GOT3 (cell line): ENCODE data around the gene CDK16.
A peak's percentile ranks its signal among the peaks of the same experiment; 100 is the strongest.

ENCODE experiments used
- DNase-seq: peaks from one replicate; lab custom pipeline; 2025; ENCODE audit warnings: mixed read lengths; lab: John Stamatoyannopoulos, UW

CDK16 gene

DNA sequence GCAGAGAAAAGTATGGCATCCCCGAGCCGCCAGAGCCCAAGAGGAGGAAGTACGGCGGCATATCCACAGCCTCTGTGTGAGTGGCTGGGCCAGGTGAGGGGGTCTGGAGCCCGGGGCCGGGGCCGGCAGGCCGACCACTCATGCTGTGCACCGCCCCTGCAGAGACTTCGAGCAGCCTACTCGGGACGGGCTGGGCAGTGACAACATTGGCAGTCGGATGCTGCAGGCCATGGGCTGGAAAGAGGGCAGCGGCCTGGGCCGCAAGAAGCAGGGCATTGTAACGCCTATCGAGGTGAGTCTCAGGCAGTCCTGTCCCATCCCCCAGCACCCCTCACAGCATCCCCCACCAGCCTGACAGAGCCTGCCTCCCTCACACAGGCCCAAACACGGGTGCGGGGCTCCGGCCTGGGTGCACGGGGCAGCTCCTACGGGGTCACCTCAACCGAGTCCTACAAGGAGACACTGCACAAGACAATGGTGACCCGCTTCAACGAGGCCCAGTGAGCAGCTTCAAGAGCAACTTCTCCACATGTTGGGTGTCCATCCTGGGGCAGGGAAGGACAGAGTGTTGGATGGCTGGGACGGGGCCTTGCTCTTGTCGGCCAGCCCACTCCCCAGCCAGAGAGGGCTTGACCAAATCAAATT, 32.3 kb upstream of the CDK16 start:
- DNase-seq, result no peak

DNA sequence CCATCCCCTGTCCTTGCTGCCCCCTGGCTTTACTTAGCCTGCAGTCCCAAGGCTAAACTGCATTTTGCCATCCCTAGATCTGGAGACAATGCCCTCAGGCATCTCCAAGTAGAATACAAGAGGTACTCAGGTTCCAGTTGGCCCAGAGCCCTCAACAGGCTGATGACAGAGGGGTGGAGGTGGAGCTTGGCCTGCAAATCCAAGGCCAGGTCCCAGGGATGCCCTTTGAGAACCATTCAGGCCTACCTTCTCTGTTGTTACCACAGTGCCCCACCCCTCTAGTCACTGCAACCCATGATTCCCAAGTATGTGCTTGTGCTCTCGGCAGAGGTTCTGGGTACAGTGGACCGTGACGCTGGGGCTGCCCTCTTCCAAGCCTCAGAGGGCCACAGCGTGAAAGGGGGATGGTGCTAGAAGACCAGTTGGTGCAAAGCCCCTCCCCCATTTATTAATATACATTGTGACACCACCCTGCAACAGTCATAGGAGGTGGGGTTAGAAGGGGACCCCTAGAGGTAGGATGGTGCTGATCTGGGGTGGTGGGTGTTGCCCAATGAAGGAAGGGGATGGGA, 31.3 kb upstream of the CDK16 start:
- no peak for DNase-seq

DNA sequence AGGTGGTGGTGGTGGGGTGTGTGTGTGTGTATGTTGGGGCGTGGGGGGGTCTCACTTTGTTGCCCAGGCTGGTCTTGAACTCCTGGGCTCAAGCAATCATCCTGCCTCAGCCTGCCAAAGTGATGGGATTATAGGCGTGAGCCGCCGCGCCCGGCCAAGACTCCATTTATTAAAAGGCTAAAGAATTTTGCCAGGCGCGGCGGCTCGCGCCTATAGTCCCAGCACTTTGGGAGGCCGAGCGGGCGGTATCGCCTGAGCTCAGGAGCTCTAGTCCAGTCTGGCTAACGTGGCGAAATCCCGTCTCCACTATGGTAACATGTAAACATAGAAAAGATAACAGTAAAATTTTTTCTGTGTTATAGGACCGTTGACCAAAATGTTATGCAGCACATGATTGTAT, 28.6 kb upstream of the CDK16 start:
- no peak for DNase-seq

DNA sequence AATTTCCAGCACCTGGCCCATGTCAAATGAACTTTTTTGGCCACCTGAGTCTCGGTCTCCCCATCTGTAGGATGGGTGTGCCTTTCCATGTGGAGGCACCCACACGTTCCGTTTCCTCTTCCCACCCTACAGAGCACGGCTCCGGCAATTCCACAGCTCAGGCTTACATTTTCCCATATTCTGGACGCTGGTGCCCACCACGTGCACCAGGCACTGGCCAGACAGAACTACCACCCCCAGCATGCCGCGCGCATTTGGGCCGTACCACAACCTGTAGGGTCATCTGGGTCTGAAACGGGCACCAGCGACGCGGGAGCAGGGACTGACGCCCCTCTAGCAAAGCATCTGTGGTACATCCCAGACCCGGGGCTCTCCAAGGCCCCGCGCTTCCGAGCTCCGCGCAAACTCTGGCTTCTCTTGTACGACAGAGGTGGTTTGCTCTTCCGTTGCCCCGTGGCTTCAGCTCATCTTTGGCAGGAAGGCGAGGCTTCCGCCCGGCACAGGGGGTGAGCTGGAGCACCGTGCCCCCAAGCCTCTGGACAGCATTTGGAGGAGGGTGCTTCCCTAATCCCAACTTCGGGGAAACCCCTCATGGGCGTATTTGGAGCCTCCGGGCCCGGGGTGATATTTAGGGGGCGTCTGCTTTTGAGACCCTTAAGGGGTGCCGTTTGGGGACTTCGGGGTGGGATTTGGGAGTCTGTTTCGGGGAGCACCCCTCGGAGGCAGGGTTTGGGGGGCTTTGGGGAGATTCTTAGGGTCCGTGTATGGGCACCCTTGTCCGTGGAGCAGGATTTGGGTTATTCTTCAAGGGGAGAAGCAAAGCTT, 27.8 kb upstream of the CDK16 start:
- peak; percentile 40 for DNase-seq

DNA sequence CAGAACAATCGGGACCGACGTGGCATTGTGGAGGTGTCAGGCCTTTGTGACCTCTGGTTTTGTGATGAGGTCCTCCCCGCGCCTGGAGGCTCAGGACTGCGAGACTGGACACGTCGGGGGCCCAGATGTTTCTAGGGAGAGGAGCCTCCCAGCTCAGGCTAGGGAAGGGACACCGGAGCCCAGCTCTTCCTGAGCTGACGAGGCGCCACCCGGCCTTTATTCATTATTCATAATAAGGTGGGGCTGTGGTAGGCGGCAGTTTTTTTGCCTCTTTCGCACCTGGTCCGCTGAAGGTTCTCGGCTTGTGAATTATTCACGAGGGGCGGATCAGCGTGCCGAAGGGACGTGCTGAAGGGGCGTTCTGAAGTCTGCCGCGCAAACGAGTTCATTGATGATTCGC, 27.1 kb upstream of the CDK16 start:
- no peak for DNase-seq

DNA sequence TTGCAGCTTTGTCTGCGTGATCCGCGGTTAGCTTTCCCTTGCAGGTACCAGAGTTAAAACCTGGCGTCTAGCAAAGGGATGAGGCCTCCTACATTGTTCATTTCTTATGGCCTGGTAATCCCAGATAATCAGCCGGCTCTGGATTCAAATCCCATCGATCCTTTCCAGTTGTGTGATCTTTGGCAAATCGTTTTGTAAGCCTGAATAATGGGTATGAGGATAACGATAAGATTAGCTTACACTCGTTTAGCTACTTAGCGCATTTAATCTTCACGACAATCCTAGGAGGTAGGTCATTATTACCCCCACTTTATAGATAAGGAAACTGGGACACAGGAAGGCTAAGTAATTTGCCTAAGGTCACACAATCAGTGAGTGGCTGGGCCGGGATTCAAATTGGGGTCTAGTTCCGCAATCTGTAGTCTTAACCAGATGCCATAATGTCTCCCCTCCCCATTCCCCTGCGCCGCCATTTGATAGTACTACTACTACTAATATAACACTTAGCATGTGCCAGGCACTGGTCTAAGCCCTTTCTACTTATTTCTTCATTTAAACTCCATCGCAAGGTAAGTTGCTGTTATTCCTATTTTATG, 26.6 kb upstream of the CDK16 start:
- DNase-seq, result no peak

DNA sequence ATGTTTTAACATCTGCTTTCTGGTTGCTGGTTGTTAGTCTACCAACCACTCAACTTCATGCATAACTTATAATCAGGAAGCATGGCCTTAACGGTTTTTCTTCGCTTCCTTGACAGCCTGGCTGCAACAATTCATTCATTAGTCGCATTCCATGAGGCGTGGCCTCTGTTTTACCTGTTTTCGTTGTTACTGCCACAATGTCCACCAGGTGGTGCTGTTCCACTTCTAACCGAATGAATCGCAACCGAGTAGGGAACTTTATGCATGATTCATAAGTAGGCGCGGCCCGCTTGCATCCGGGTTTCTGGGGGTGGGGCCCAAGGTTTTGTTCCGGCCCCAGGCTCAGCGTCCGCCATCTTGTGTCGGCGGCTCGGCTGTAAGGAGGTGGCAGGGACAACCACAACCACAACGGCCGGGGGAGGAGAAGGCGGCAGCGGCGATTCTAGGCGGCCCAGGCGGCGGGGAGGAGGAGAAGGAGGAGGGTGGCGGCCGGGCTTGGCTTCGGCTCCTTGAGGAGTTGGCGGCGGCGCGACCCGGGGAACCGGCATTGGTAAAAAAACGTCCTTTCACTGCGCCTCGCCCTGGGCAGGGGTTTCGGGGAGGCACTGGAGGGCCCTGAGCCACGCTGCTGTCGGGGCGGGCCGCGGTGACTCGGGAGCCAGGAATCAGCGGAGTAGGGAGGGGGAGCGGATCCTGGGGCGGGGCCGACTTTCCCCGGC, 24.8 kb upstream of the CDK16 start, which contains the start of gene UBA1:
UBA1 (plus strand) TSS at position 355 of the 719 bp plus-strand sequence. CDS start 4,974 bp downstream, outside the sequence.
- DNase-seq, result peak; percentile 71

DNA sequence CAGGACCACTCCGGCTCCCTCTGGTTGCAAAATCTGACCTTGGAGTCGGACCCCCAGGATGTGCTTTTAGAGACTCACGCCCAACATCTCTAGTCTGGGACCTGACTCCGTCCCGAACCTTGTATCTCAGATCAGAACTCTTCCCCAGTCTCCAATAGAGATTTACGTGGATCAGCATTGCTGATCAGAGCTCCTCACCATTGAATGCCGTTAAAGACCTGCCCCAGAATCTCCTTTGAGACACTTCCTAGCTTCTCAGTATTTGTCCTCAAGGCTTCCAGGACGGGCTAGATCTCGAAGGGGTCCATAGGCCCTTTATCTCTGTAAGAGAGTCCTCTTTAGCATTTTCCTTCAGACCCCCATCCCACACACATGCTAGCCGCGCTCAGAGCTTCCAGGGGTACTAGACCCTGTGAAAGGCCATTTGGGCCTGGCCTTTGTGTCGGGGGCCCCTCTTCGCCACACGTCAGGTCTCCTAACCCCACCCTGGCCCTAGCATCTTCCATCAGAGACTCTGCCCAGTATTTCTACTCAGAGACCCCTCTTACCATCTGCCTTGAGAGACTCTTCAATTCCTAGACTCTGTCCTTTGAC, 24.2 kb upstream of the CDK16 start:
- no peak for DNase-seq

DNA sequence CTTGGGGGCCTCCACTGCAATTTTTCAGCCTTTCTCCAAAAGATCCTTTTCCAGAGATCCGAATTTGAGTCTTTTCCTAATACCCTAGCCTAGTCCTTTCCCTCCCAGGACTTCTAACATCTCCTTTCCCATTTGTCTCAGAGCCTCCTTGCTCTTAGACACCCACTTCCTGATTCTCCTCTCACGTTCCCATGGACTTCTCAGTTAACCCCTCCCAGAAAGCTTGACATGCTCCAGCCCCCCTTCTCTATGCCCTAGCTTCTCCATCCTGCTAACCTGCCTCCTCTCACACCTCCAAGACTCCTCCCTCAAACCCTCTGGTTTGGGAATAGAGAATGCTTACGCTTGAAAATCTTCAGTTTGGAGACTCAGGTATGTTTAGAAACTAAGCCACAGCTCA, 22.4 kb upstream of the CDK16 start:
- no peak for DNase-seq

DNA sequence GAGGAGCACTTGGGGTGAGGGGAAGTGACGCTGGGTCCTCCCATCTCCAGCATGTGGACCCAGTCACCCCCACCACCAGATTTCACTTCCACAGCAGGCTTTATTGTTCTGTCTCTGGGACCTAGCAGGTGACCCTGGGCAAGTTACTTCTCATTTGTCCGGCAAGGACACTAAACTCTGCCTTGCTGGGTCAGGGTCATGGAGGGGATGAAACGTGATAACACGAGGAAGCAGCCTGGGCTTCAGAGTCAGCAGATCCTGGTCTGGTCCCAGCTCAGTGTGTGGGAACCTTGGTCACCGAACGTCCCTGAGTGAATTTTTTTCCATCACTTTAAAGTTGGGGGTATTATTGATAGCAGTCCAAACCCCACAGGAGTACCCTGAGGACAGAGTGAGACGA, 21.0 kb upstream of the CDK16 start:
- DNase-seq, result no peak

DNA sequence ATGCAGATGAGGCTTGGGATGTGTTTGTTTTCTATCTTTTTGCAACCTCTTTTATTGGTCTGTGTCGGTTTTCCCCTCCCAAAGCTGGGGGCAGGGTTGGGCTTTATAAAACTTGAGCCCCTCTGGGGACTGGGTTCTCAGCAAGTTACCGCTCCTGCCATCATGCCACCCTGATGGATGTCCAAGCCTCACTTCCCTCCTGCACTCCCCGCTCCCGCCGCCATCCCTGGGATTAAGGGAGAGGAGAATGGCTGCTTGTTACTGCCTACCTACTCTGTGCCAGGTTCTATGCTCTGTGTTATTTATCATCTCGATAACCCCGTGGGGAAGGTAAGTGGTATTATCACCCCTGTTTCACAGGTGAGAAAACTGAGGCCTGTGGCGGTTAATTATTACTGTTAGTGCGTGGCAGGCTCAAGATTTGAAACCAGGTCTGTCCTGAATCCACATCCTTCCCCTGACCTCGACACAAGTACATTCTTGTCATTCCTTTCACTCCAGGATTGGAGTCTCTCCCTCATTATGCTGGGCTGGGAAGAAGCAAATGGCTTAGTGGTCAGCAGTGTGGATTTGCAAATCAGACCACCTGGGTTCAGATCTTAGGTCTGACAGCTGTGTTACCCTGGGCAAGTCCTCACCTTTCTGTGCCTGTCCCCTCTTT, 20.3 kb upstream of the CDK16 start:
- no peak for DNase-seq

DNA sequence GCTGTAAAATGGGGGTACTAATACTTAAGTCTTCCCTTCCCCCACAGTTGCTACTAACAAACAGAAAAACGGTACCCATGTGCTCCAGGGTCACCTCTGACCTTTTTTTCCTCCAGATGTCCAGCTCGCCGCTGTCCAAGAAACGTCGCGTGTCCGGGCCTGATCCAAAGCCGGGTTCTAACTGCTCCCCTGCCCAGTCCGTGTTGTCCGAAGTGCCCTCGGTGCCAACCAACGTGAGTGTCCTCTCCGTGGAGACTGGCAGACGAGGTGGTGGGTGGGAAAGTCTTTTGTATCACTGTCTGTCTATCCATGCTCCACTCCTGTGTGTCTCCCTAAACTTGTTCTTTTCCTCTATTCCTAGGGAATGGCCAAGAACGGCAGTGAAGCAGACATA, 19.8 kb upstream of the CDK16 start:
- DNase-seq, result no peak

DNA sequence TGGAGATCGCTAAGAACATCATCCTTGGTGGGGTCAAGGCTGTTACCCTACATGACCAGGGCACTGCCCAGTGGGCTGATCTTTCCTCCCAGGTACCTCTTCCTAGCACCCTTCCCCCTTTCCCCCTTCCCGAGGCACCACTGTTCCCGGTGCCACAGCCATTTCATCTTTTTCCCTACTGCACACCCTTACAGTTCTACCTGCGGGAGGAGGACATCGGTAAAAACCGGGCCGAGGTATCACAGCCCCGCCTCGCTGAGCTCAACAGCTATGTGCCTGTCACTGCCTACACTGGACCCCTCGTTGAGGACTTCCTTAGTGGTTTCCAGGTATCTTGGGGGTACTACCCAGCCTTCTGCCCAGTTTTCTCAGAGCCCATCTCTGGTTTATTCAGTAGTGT, 19.2 kb upstream of the CDK16 start:
- no peak for DNase-seq

DNA sequence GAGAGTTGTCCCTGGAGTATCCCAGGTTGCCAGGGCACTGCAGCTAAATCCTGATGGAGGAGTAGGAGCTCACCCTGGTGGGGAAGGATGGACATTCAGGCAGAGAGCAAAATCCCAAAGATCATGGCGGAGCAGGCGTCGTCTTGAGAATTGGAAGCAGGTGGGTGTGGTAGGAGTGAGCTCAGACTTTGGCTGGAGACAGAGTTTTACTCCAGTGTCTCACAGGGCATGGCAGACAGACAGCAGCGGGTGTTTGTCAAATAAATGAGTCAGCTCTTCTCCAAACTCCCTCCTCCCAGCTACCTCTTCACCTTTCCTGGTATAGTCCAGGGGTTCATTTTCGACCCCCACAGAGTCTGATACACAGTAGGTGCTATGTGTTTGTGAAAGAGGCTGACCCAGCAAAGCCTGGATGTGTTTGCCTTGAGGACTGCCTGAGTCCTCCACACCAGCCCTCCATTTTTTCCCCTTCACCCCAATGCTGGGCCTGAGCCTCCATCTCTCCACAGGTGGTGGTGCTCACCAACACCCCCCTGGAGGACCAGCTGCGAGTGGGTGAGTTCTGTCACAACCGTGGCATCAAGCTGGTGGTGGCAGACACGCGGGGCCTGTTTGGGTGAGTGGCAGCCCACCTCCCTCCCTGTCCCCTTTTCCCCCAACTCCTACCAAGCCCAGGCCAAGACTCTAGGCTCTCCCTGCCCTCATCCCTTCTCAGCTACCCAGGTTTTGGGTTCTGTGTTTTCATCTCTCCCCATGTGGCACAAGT, 17.9 kb upstream of the CDK16 start:
- DNase-seq, result no peak

DNA sequence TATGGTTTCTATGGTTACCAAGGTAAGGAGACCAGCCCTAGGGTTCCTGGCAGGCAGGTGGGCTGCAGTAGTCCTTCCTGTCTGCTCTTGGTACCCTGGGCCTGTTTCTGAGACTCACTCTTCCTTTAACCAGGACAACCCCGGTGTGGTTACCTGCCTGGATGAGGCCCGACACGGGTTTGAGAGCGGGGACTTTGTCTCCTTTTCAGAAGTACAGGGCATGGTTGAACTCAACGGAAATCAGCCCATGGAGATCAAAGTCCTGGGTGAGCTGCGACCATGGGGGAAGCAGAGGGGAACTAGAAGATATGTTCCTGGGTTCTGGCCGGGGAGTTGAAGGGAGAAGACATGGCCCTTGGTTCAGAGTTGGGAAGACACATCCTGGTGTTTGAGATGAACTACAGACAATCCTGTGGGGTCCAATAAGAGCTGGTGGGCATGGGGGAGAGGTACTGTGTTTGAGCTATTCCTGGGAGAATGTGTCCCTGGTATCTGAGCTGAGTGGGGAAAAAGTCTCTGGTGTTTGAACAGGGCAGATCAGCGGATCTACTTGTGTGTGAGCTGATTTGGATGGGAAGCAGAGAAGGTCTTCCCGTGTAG, 17.0 kb upstream of the CDK16 start:
- no peak for DNase-seq

DNA sequence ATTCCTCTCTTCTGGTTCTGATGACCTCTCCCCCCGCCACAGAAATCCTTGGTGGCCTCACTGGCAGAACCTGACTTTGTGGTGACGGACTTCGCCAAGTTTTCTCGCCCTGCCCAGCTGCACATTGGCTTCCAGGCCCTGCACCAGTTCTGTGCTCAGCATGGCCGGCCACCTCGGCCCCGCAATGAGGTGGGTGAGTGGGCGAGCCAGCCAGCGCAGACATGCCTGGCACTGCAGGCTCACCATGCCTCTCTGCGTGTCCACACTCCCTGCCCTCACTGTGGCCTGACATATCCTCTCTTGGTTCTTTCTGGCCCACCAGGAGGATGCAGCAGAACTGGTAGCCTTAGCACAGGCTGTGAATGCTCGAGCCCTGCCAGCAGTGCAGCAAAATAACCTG, 16.2 kb upstream of the CDK16 start:
- DNase-seq, result no peak

DNA sequence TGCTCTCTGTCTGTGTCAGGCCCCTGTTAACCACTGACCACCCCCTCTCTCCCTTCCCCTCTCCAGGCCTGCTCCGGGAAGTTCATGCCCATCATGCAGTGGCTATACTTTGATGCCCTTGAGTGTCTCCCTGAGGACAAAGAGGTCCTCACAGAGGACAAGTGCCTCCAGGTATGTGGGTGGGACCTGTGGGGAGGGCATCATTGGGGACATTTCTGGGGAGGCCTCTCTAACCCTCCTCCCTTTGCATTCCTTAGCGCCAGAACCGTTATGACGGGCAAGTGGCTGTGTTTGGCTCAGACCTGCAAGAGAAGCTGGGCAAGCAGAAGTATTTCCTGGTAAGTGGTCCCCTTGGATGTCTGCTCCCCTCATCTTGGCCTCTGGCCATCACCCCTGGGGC, 15.6 kb upstream of the CDK16 start:
- DNase-seq, result no peak

DNA sequence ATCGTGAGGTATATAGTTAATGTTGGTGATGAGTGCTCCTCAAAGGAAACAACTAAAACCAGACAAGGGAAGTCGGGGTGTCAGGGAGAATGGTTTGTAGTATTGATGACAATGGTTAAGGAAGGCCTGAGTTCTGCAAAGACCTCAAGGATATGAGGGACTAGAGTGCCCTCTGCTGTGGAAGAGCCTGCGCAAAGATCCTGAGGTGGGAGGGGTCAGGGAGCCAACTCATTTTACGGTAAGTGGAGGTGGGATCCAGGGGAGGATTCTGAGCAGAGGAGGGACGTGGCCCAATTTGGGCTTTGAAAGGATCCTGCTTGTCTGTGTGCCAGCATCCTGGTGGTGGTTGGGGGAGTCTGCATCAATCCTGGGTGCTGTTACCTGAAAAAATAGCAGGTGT, 13.5 kb upstream of the CDK16 start:
- no peak for DNase-seq

DNA sequence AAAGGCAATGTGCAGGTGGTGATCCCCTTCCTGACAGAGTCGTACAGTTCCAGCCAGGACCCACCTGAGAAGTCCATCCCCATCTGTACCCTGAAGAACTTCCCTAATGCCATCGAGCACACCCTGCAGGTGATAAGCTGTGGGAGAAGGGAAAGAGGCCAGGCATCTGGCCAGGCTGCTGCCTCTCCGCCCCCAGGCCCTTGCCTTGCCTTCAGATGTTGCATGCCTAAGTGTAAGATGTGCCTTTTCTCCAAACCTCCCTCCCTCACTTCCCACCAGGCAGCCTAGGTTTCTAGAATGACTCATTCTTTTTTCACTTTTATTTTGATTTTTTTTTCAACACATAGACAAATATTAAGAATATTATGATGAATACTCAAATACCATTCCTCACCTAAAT, 12.2 kb upstream of the CDK16 start:
- DNase-seq, result no peak

DNA sequence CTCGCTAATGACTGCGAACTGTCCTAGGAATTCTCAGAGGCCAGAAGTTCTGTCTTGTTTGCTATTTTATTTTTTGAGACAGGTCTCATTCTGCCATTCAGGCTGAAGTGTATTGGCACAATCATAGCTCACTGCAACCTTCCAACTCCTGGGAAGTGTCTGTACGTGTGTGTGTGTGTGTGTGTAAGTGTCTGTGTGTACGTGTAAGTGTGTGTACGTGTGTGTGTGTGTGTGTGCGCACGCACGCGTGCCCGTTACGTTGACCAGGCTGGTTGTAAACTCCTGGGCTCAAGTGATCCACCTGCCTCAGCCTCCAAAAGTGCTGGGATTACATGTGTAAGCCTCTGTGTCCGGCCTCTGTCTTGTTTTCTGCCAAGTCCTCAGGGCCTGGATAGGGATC, 10.4 kb upstream of the CDK16 start:
- DNase-seq, result no peak
